GM10248 (cell line): ENCODE data around the gene GNAL.

Experiments
- CTCF ChIA-PET: fragments of 300-600 bp; sonication (Branson Sonifier 250); formaldehyde crosslinking; extraction: SDS; loops from one replicate; lab custom pipeline; 2021; ENCODE audit warnings: antibody characterized with exemption; lab: Yijun Ruan, JAX
- POLR2A ChIA-PET: fragments of 350-650 bp; sonication (Branson Sonifier 250); formaldehyde crosslinking; extraction: SDS; loops from one replicate; lab custom pipeline; 2020; ENCODE audit warnings: antibody characterized with exemption; lab: Yijun Ruan, JAX
- DNase-seq: peaks from one replicate; pipeline ENCODE4 v3.0.0; 2012; ENCODE audit errors: extremely low spot score
- CTCF ChIP-seq: IDR thresholded peaks from 2 replicates; pipeline ENCODE4 v1.5.1; 2012; ENCODE audit warnings: mild to moderate bottlenecking, low read depth; ENCODE audit errors: extremely low read depth, missing control alignments, control extremely low read depth

The GNAL gene

GRCh38 chr18:11925800-11926481 lies 236.9 kb downstream of the GNAL start:
- ChIA-PET POLR2A (no interaction called here), CTCF (interaction anchor here (1.6 to 9.1 kb wide), 3 partner anchors 12 to 69 kb away, joined by 4 to 97 read pairs (median 10); no protein-coding TSS in a partner anchor)
- DNase-seq: no peak
- TF ChIP-seq CTCF: no peak

GRCh38 chr18:11927497-11927896 lies 238.4 kb downstream of the GNAL start:
- no peak for TF ChIP-seq CTCF
- ChIA-PET POLR2A (no interaction called here), CTCF (interaction anchor here (0.7 to 9.1 kb wide), 4 partner anchors 11 to 112 kb away, joined by 3 to 97 read pairs (median 6); no protein-coding TSS in a partner anchor)
- no peak for DNase-seq

GRCh38 chr18:11932393-11932792 lies 243.3 kb downstream of the GNAL start:
- TF ChIP-seq CTCF: no peak
- DNase-seq: no peak
- POLR2A ChIA-PET: no interaction called here
- CTCF ChIA-PET: interaction anchor here (0.9 to 3.7 kb wide), 6 partner anchors 8 to 199 kb away, joined by 3 to 27 read pairs (median 4); no protein-coding TSS in a partner anchor
